WTC11 (cell line): ENCODE results near the gene DNAH8.

Experiments used
- GABPB1 ChIP-seq: sonication (generic); formaldehyde crosslinking; IDR thresholded peaks from 2 replicates; pipeline ENCODE4 v1.8.1; 2023; ENCODE audit warnings: mild to moderate bottlenecking, missing genetic modification reagents
- MXD4 ChIP-seq: fragments of 250-450 bp; sonication (Bioruptor Pico); IDR thresholded peaks from 2 replicates; pipeline ENCODE4 v1.8.0; 2021; ENCODE audit warnings: mild to moderate bottlenecking, moderate library complexity, borderline replicate concordance
- TCF7 ChIP-seq: sonication (generic); formaldehyde crosslinking; IDR thresholded peaks from 2 replicates; pipeline ENCODE4 v1.8.0; 2022; ENCODE audit warnings: mild to moderate bottlenecking, low read depth, missing genetic modification reagents, moderate library complexity
- TF ChIP-seq, protein P1 (sequence below): sonication (generic); formaldehyde crosslinking; IDR thresholded peaks from 2 replicates; pipeline ENCODE4 v1.8.1; 2023; ENCODE audit warnings: mild to moderate bottlenecking, missing genetic modification reagents, moderate library complexity
- TF ChIP-seq, protein P2 (sequence below): fragments of 200-600 bp; IDR thresholded peaks from 2 replicates; pipeline ENCODE4 v1.8.0; 2022; ENCODE audit warnings: antibody characterized with exemption
- TF ChIP-seq, protein P3 (sequence below): sonication (generic); formaldehyde crosslinking; IDR thresholded peaks from 2 replicates; pipeline ENCODE4 v1.8.0; 2022; ENCODE audit warnings: mild to moderate bottlenecking, missing genetic modification reagents
- TF ChIP-seq, protein P4 (sequence below): sonication (generic); formaldehyde crosslinking; IDR thresholded peaks from 2 replicates; pipeline ENCODE4 v1.8.0; 2023; ENCODE audit warnings: mild to moderate bottlenecking, missing genetic modification reagents

DNA sequence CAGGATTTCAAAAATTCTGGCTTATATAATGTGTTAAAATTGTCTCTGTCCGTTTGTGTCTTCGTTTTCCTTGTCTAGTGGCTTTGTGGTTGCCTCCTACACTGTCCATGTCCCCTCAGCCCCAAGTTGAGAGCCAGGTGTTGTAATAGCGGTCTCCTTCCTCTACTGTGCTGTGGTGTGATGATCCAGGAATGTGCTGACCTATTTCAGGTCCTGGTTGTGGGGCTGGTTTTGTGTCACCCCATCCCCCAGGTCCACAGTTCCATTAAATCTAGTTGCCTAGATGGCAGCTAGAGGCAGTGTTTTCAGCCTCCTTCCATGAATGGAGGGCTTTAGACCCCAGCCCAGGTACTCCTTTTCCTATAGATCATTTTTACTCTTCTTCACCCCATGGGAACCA, 128.7 kb downstream of the DNAH8 start:
- TF ChIP-seq MXD4 (no peak), GABPB1 (CRISPR knock-in tag) (no peak), TCF7 (no peak)
- TF ChIP-seq, protein P1, sequence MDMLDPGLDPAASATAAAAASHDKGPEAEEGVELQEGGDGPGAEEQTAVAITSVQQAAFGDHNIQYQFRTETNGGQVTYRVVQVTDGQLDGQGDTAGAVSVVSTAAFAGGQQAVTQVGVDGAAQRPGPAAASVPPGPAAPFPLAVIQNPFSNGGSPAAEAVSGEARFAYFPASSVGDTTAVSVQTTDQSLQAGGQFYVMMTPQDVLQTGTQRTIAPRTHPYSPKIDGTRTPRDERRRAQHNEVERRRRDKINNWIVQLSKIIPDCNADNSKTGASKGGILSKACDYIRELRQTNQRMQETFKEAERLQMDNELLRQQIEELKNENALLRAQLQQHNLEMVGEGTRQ (CRISPR knock-in tag) = no peak
- TF ChIP-seq, protein P2, sequence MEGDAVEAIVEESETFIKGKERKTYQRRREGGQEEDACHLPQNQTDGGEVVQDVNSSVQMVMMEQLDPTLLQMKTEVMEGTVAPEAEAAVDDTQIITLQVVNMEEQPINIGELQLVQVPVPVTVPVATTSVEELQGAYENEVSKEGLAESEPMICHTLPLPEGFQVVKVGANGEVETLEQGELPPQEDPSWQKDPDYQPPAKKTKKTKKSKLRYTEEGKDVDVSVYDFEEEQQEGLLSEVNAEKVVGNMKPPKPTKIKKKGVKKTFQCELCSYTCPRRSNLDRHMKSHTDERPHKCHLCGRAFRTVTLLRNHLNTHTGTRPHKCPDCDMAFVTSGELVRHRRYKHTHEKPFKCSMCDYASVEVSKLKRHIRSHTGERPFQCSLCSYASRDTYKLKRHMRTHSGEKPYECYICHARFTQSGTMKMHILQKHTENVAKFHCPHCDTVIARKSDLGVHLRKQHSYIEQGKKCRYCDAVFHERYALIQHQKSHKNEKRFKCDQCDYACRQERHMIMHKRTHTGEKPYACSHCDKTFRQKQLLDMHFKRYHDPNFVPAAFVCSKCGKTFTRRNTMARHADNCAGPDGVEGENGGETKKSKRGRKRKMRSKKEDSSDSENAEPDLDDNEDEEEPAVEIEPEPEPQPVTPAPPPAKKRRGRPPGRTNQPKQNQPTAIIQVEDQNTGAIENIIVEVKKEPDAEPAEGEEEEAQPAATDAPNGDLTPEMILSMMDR = no peak
- TF ChIP-seq, protein P3, sequence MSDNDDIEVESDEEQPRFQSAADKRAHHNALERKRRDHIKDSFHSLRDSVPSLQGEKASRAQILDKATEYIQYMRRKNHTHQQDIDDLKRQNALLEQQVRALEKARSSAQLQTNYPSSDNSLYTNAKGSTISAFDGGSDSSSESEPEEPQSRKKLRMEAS (CRISPR knock-in tag) = no peak
- TF ChIP-seq, protein P4, sequence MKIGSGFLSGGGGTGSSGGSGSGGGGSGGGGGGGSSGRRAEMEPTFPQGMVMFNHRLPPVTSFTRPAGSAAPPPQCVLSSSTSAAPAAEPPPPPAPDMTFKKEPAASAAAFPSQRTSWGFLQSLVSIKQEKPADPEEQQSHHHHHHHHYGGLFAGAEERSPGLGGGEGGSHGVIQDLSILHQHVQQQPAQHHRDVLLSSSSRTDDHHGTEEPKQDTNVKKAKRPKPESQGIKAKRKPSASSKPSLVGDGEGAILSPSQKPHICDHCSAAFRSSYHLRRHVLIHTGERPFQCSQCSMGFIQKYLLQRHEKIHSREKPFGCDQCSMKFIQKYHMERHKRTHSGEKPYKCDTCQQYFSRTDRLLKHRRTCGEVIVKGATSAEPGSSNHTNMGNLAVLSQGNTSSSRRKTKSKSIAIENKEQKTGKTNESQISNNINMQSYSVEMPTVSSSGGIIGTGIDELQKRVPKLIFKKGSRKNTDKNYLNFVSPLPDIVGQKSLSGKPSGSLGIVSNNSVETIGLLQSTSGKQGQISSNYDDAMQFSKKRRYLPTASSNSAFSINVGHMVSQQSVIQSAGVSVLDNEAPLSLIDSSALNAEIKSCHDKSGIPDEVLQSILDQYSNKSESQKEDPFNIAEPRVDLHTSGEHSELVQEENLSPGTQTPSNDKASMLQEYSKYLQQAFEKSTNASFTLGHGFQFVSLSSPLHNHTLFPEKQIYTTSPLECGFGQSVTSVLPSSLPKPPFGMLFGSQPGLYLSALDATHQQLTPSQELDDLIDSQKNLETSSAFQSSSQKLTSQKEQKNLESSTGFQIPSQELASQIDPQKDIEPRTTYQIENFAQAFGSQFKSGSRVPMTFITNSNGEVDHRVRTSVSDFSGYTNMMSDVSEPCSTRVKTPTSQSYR (CRISPR knock-in tag) = no peak
